Hepatocyte (in vitro differentiated cells): ENCODE data around the gene CPT1A. TPM values are rescaled to one million over a fixed set of nuclear protein-coding genes. Genes with fewer than 3 reads are reported as not detected.

Experiments
- DNase-seq: peaks from one replicate; pipeline ENCODE4 v3.0.0-alpha.2; 2016; ENCODE audit warnings: low spot score
- H2AFZ ChIP-seq: fragments of 200-600 bp; sonication (generic); 2 replicates; pipeline ENCODE4 v1.6.0; 2016; ENCODE audit warnings: antibody characterized with exemption, mild to moderate bottlenecking
- H3K27ac ChIP-seq: fragments of 200-600 bp; sonication (generic); 2 replicates; pipeline ENCODE4 v1.5.1; 2016; ENCODE audit warnings: mild to moderate bottlenecking
- H3K27me3 ChIP-seq: fragments of 200-600 bp; sonication (generic); 2 replicates; pipeline ENCODE4 v1.6.1; 2016
- H3K36me3 ChIP-seq: fragments of 200-600 bp; sonication (generic); replicated peaks from 2 replicates; pipeline ENCODE4 v1.5.1; 2016; ENCODE audit warnings: low read depth; ENCODE audit not compliant: insufficient read depth
- H3K4me1 ChIP-seq: fragments of 200-600 bp; sonication (generic); 2 replicates; pipeline ENCODE4 v1.5.1; 2016; ENCODE audit warnings: mild to moderate bottlenecking, moderate library complexity; ENCODE audit not compliant: insufficient read depth
- H3K4me2 ChIP-seq: fragments of 200-600 bp; sonication (generic); 2 replicates; pipeline ENCODE4 v1.6.0; 2016
- H3K4me3 ChIP-seq: fragments of 200-600 bp; sonication (generic); 2 replicates; pipeline ENCODE4 v1.5.1; 2016; ENCODE audit warnings: mild to moderate bottlenecking
- H3K79me2 ChIP-seq: fragments of 200-600 bp; sonication (generic); 2 replicates; pipeline ENCODE4 v1.6.0; 2017; ENCODE audit warnings: mild to moderate bottlenecking
- H3K9me2 ChIP-seq: fragments of 200-600 bp; sonication (generic); replicated peaks from 2 replicates; pipeline ENCODE4 v1.6.0; 2017; ENCODE audit warnings: mild to moderate bottlenecking; ENCODE audit not compliant: insufficient read depth
- H3K9me3 ChIP-seq: fragments of 200-600 bp; sonication (generic); 2 replicates; pipeline ENCODE4 v1.5.1; 2016; ENCODE audit warnings: low read depth, mild to moderate bottlenecking
- H4K20me1 ChIP-seq: fragments of 200-600 bp; sonication (generic); 2 replicates; pipeline ENCODE4 v1.6.0; 2016; ENCODE audit warnings: mild to moderate bottlenecking; ENCODE audit not compliant: insufficient read depth, poor library complexity, severe bottlenecking
- CTCF ChIP-seq: fragments of 200-600 bp; sonication (generic); IDR thresholded peaks from 2 replicates; pipeline ENCODE4 v1.5.1; 2016; ENCODE audit warnings: antibody characterized with exemption, mild to moderate bottlenecking; ENCODE audit not compliant: poor library complexity
- EZH2 ChIP-seq: fragments of 200-600 bp; sonication (generic); IDR thresholded peaks from 2 replicates; pipeline ENCODE4 v1.6.1; 2016; ENCODE audit warnings: antibody characterized with exemption, mild to moderate bottlenecking, borderline replicate concordance
- EZH2phosphoT487 ChIP-seq: fragments of 200-600 bp; sonication (generic); IDR thresholded peaks from one replicate; pipeline ENCODE4 v1.6.1; 2018; ENCODE audit warnings: antibody characterized with exemption, mild to moderate bottlenecking, low read depth, moderate library complexity; ENCODE audit not compliant: unreplicated experiment, severe bottlenecking
- WGBS: methylation state at CpG from one replicate; pipeline ENCODE4 v1.1.6; 2016; ENCODE audit warnings: low lambda C conversion rate; ENCODE audit errors: missing lambda C conversion rate; 5-methylcytosine and 5-hydroxymethylcytosine counted together
- polyA plus RNA-seq: library from polyadenylated mRNA; unstranded; fragments of >200 nt; fragmentation: Nextera tagmentation; extraction: Ambion mirVana; gene quantifications from 2 replicates; pipeline ENCODE4 v1.2.1, GENCODE V29; 2016
- total RNA-seq: library from RNA; depleted of rRNA; stranded (reverse); fragments of >200 nt; gene quantifications from 2 replicates; pipeline ENCODE4 v1.2.3, GENCODE V29; 2014

Gene CPT1A
- total and polyA plus RNA-seq, 2 experiments from 2014 or later: 8.3 to 24.8 TPM

DNA sequence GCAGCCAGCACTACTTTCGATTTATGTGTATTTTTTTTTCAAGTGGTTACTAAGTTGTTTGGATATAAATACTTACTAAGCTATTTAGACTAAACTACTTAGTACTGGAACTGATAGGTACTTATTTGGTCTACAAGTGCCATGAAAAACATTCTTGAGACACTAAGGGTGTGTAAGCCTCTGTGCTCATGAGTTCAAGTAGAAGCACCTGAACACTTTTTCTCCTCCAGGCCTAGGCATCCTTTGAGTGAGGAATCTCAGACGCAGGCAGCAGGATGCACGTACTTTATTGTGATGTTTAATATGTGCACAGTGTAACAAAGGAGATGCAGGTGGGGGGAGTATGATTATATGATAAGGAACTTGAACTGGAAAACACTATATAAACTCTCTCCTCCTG, 98.2 kb downstream of the CPT1A start:
- H3K9me2 ChIP-seq: no peaks in the 10 kb centered on the region
- 95% methylated on average over 3 of the region's 3 CpGs for WGBS
- no peaks in the 10 kb centered on the region for H3K27me3 ChIP-seq
- TF ChIP-seq CTCF (no peak), EZH2phosphoT487 (no peak), EZH2 (no peak)
- no peak for DNase-seq
- no peak overlapping the region for H3K27ac ChIP-seq
- H3K4me3 ChIP-seq: no peak overlapping the region
- no peaks in the 10 kb centered on the region for H3K79me2 ChIP-seq
- no peaks in the 10 kb centered on the region for H4K20me1 ChIP-seq
- H3K4me2 ChIP-seq: no peak overlapping the region
- H3K9me3 ChIP-seq: no peaks in the 10 kb centered on the region
- no peaks in the 10 kb centered on the region for H3K36me3 ChIP-seq
- H3K4me1 ChIP-seq: no peaks in the 10 kb centered on the region
- no peak overlapping the region for H2AFZ ChIP-seq

DNA sequence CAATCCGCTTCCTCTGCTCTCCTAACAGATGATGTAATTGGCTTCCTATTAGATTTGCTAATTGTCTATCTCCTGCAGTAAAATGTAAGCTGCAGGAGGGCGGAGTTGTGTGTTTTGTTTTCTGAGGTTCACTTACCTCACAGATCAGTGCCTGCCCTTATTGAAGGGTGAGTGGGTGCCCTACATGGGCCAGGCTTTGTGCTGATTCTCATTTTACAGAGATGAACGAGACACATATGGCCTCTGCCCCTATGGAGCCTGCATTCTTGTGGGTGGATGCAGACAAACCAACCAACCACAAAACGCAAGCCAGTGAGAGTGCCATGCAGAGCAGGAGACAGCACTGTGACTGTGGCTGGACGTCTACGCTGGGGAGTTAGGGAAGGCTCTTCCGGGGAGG, 100.3 kb downstream of the CPT1A start:
- Histone ChIP-seq H3K9me2 (no peaks in the 10 kb centered on the region), H3K79me2 (no peaks in the 10 kb centered on the region), H3K4me1 (no peaks in the 10 kb centered on the region), H3K27me3 (no peaks in the 10 kb centered on the region), H4K20me1 (no peaks in the 10 kb centered on the region), H3K4me2 (no peak overlapping the region), H3K36me3 (no peaks in the 10 kb centered on the region), H3K27ac (no peak overlapping the region), H3K4me3 (no peak overlapping the region), H3K9me3 (no peaks in the 10 kb centered on the region), H2AFZ (no peak overlapping the region)
- no peak for TF ChIP-seq EZH2phosphoT487
- no peak for TF ChIP-seq EZH2
- TF ChIP-seq CTCF: no peak
- 75% methylated on average over 7 of the region's 7 CpGs for WGBS
- DNase-seq: no peak

DNA sequence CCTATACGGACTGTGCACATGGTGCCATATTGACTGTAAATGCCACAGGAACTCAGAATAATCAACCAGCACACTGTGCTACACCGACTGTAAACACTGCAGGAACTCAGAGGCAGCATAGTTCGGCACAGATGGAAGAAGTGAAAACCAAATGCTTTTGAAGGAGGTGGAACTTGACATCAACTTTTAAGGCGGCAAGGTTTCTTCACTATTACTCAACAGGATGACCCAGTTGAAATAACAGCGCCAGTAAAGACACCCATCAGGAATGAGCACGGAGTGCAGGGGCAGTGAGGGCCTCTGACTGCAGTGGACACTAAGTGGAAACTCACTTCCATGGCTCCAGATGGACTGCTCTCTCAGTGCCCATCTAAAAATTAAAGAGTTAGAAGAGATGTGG, 106.1 kb downstream of the CPT1A start:
- Histone ChIP-seq H3K4me1 (no peaks in the 10 kb centered on the region), H3K27me3 (no peaks in the 10 kb centered on the region), H3K36me3 (no peaks in the 10 kb centered on the region), H2AFZ (no peak overlapping the region), H3K4me2 (no peak overlapping the region), H3K27ac (no peak overlapping the region), H3K79me2 (no peaks in the 10 kb centered on the region), H3K9me3 (no peaks in the 10 kb centered on the region), H4K20me1 (no peaks in the 10 kb centered on the region), H3K9me2 (no peaks in the 10 kb centered on the region), H3K4me3 (no peak overlapping the region)
- DNase-seq: no peak
- TF ChIP-seq CTCF: no peak
- 87% methylated on average over 6 of the region's 6 CpGs for WGBS

DNA sequence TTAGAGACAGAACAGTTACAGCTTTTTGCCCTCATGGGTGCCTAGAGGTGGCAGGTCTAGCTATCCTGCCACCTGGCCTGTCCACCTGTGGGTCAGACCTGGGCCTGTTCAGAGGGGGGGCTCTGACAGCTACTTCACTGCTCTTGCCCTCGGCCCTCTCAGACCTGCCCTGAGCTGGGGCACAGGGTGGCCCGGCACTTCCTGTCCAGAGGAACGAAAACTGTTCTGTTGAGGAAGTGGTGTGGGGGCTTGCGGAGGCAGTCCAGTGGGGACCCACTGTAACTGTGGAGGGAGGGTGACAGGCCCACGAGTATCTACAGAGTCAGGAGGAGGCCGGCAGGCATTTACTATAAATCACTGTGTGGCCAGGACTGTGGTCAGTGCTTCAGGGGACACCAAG, 106.6 kb downstream of the CPT1A start:
- no peaks in the 10 kb centered on the region for H3K4me1 ChIP-seq
- no peak overlapping the region for H2AFZ ChIP-seq
- no peaks in the 10 kb centered on the region for H3K9me2 ChIP-seq
- no peaks in the 10 kb centered on the region for H4K20me1 ChIP-seq
- H3K9me3 ChIP-seq: no peaks in the 10 kb centered on the region
- TF ChIP-seq EZH2 (no peak), CTCF (no peak)
- no peaks in the 10 kb centered on the region for H3K36me3 ChIP-seq
- H3K79me2 ChIP-seq: no peaks in the 10 kb centered on the region
- no peak overlapping the region for H3K4me2 ChIP-seq
- H3K27me3 ChIP-seq: no peaks in the 10 kb centered on the region
- 77% methylated on average over 6 of the region's 6 CpGs for WGBS
- no peak overlapping the region for H3K4me3 ChIP-seq
- H3K27ac ChIP-seq: no peak overlapping the region
- DNase-seq: no peak
